Measurements from ENCODE around the gene ADGRB3.
"Not testable (repeated sequence)": the region's sequence is repeated elsewhere in the genome, so short reads cannot be mapped to it uniquely, and the experiment has no call there.

The ADGRB3 gene

DNA sequence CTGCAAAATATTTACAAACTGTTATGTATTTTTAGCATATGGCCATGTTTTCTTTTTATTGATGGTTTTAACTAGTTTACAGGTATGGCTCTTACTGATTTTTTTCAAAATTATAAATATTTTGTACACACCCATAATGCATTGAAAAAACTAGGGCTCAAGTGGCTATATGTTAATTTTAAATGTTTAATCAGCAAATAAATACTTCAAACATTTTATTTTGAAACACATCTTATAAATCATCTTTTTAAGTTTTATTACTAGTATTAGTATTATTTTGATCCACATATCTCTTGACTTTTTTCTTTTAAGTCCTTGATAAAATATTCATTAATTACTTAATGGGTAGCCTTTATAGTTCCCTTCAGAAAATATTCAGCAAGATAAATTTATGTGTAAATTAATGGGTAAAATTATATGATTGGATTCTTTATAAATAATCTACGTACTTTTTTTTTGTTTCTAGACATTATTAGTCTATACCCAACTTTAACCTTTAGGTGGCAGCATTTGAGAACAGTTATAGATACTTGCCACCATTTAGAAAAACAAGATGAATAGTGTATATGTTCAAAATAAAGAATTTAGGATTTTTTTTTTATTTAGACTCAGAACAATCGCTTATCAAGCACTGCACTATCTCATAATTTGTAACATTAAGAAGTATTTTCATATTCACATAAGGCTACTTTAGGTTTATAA is 241.9 kb downstream of the ADGRB3 start:
- H3K9ac ChIP-seq (ENCODE audit: low read length), result no peak overlapping the region
- no peak overlapping the region for H4K8ac ChIP-seq (ENCODE audit: low read length)
- H3K79me1 ChIP-seq (replicated peaks; ENCODE audit: low read length, poor library complexity, severe bottlenecking), result no peaks in the 10 kb centered on the region
- no peaks in the 10 kb centered on the region for H3K27me3 ChIP-seq (ENCODE audit: control insufficient read depth in 1 of 2, insufficient read depth in 1 of 2, low read length in 2 of 2)
- H3K4me1 ChIP-seq (ENCODE audit: control insufficient read depth, insufficient read depth, low read depth, low read length), result no peaks in the 10 kb centered on the region
- H3K23ac ChIP-seq (ENCODE audit: low read length in 2 of 2), result no peak overlapping the region
- H3K27ac ChIP-seq (ENCODE audit: low read length, poor library complexity, severe bottlenecking), result no peak overlapping the region
- H2BK12ac ChIP-seq (ENCODE audit: low read length in 2 of 2), result no peak overlapping the region
- no peak overlapping the region for H3K4ac ChIP-seq (ENCODE audit: low read depth in 1 of 2, low read length in 2 of 2)
- no peak overlapping the region for H2AFZ ChIP-seq (ENCODE audit: low read depth, low read length)
- no peaks in the 10 kb centered on the region for H3K9me3 ChIP-seq (ENCODE audit: control insufficient read depth, low read length)
- no peaks in the 10 kb centered on the region for H3K36me3 ChIP-seq (ENCODE audit: control insufficient read depth in 1 of 2, insufficient read depth in 2 of 2, low read depth in 1 of 2, low read length in 2 of 2)
- H4K91ac ChIP-seq (ENCODE audit: low read length), result no peak overlapping the region
- peak; percentile 31 for DNase-seq
- no peak overlapping the region for H3K18ac ChIP-seq (ENCODE audit: low read depth in 1 of 2, low read length in 2 of 2)
- H3K4me2 ChIP-seq (ENCODE audit: low read length, poor library complexity, severe bottlenecking), result no peak overlapping the region
- H2BK120ac ChIP-seq (ENCODE audit: low read depth, low read length), result no peak overlapping the region
- H2BK15ac ChIP-seq (ENCODE audit: low read depth, poor library complexity, severe bottlenecking), result no peak overlapping the region
- WGBS, result no CpG with 5 or more reads among the region's 2 CpGs
- no peak overlapping the region for H2BK5ac ChIP-seq (ENCODE audit: low read depth, low read length, poor library complexity, severe bottlenecking)
- H3K14ac ChIP-seq (ENCODE audit: low read length in 2 of 2), result no peak overlapping the region
- H3K4me3 ChIP-seq (ENCODE audit: insufficient read depth in 1 of 2, low read depth in 1 of 2, low read length in 2 of 2), result no peak overlapping the region
- H2AK5ac ChIP-seq (ENCODE audit: low read length, severe bottlenecking), result no peak overlapping the region

- Histone ChIP-seq H2AK5ac (ENCODE audit: low read length, severe bottlenecking) (no peak overlapping the region), H3K14ac (ENCODE audit: low read length in 2 of 2) (no peak overlapping the region)
- 56% methylated on average over 3 of the region's 4 CpGs for WGBS
These were observed 245.2 kb downstream of the ADGRB3 start for GRCh38 chr6:68880050-68880813.

GRCh38 chr6:68883325-68883724 is 248.2 kb downstream of the ADGRB3 start:
- not testable (repeated sequence) for H3K36me3 ChIP-seq (ENCODE audit: control insufficient read depth in 1 of 2, insufficient read depth in 2 of 2, low read depth in 1 of 2, low read length in 2 of 2); H2BK12ac ChIP-seq (ENCODE audit: low read length in 2 of 2); H4K8ac ChIP-seq (ENCODE audit: low read length); H3K79me1 ChIP-seq (replicated peaks; ENCODE audit: low read length, poor library complexity, severe bottlenecking); H3K4me1 ChIP-seq (ENCODE audit: control insufficient read depth, insufficient read depth, low read depth, low read length); H2AK5ac ChIP-seq (ENCODE audit: low read length, severe bottlenecking); H3K9me3 ChIP-seq (ENCODE audit: control insufficient read depth, low read length); H3K4me3 ChIP-seq (ENCODE audit: insufficient read depth in 1 of 2, low read depth in 1 of 2, low read length in 2 of 2); H3K14ac ChIP-seq (ENCODE audit: low read length in 2 of 2); H2BK15ac ChIP-seq (ENCODE audit: low read depth, poor library complexity, severe bottlenecking); H3K27ac ChIP-seq (ENCODE audit: low read length, poor library complexity, severe bottlenecking); H3K4ac ChIP-seq (ENCODE audit: low read depth in 1 of 2, low read length in 2 of 2); H2BK120ac ChIP-seq (ENCODE audit: low read depth, low read length); H3K18ac ChIP-seq (ENCODE audit: low read depth in 1 of 2, low read length in 2 of 2); H3K23ac ChIP-seq (ENCODE audit: low read length in 2 of 2); H2BK5ac ChIP-seq (ENCODE audit: low read depth, low read length, poor library complexity, severe bottlenecking); H4K91ac ChIP-seq (ENCODE audit: low read length); H3K4me2 ChIP-seq (ENCODE audit: low read length, poor library complexity, severe bottlenecking); H3K9ac ChIP-seq (ENCODE audit: low read length); H3K27me3 ChIP-seq (ENCODE audit: control insufficient read depth in 1 of 2, insufficient read depth in 1 of 2, low read length in 2 of 2); H2AFZ ChIP-seq (ENCODE audit: low read depth, low read length)
- 44% methylated on average over 9 of the region's 9 CpGs for WGBS
- peak; percentile 18 for DNase-seq

More at GRCh38 chr6:68880050-68880813, 245.2 kb downstream of the ADGRB3 start:
- H4K8ac ChIP-seq (ENCODE audit: low read length), result no peak overlapping the region
- no peaks in the 10 kb centered on the region for H3K79me1 ChIP-seq (replicated peaks; ENCODE audit: low read length, poor library complexity, severe bottlenecking)
- no peaks in the 10 kb centered on the region for H3K9me3 ChIP-seq (ENCODE audit: control insufficient read depth, low read length)
- no peak overlapping the region for H2AFZ ChIP-seq (ENCODE audit: low read depth, low read length)
- no peaks in the 10 kb centered on the region for H3K4me1 ChIP-seq (ENCODE audit: control insufficient read depth, insufficient read depth, low read depth, low read length)
- no peaks in the 10 kb centered on the region for H3K36me3 ChIP-seq (ENCODE audit: control insufficient read depth in 1 of 2, insufficient read depth in 2 of 2, low read depth in 1 of 2, low read length in 2 of 2)
- no peak overlapping the region for H2BK15ac ChIP-seq (ENCODE audit: low read depth, poor library complexity, severe bottlenecking)
- no peak overlapping the region for H2BK5ac ChIP-seq (ENCODE audit: low read depth, low read length, poor library complexity, severe bottlenecking)
- no peak overlapping the region for H3K4me2 ChIP-seq (ENCODE audit: low read length, poor library complexity, severe bottlenecking)
- no peak overlapping the region for H4K91ac ChIP-seq (ENCODE audit: low read length)
- H3K9ac ChIP-seq (ENCODE audit: low read length), result no peak overlapping the region
- no peak overlapping the region for H3K4ac ChIP-seq (ENCODE audit: low read depth in 1 of 2, low read length in 2 of 2)
- no peak overlapping the region for H3K27ac ChIP-seq (ENCODE audit: low read length, poor library complexity, severe bottlenecking)
- H2BK12ac ChIP-seq (ENCODE audit: low read length in 2 of 2), result no peak overlapping the region
- H2BK120ac ChIP-seq (ENCODE audit: low read depth, low read length), result no peak overlapping the region
- H3K18ac ChIP-seq (ENCODE audit: low read depth in 1 of 2, low read length in 2 of 2), result no peak overlapping the region
- no peak overlapping the region for H3K4me3 ChIP-seq (ENCODE audit: insufficient read depth in 1 of 2, low read depth in 1 of 2, low read length in 2 of 2)
- peak; percentile 20 for DNase-seq
- H3K23ac ChIP-seq (ENCODE audit: low read length in 2 of 2), result no peak overlapping the region
- no peaks in the 10 kb centered on the region for H3K27me3 ChIP-seq (ENCODE audit: control insufficient read depth in 1 of 2, insufficient read depth in 1 of 2, low read length in 2 of 2)

DNA sequence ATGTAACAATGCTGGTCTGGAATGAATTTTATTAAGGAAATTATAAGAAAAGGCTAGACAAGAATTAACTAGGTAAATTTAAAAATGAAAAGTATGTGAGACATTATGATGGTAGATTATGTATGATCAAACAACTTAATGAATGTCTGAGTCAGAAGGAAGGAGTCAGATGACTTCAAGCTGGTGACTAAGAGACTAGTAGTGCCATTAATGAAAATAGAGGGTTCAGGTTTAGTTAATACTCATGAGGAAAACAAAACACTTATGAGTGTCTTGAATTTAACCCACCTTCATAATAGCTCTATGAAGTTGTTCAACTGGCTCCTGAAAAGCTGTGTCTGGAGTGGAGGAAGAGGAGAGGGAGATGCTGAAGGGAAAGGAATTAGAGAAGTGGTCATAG is 256.3 kb downstream of the ADGRB3 start:
- Histone ChIP-seq H3K4me2 (ENCODE audit: low read length, poor library complexity, severe bottlenecking) (no peak overlapping the region), H2BK15ac (ENCODE audit: low read depth, poor library complexity, severe bottlenecking) (no peak overlapping the region), H3K36me3 (ENCODE audit: control insufficient read depth in 1 of 2, insufficient read depth in 2 of 2, low read depth in 1 of 2, low read length in 2 of 2) (no peaks in the 10 kb centered on the region), H4K8ac (ENCODE audit: low read length) (no peak overlapping the region), H3K27ac (ENCODE audit: low read length, poor library complexity, severe bottlenecking) (no peak overlapping the region), H3K27me3 (ENCODE audit: control insufficient read depth in 1 of 2, insufficient read depth in 1 of 2, low read length in 2 of 2) (no peaks in the 10 kb centered on the region), H2BK12ac (ENCODE audit: low read length in 2 of 2) (no peak overlapping the region), H3K23ac (ENCODE audit: low read length in 2 of 2) (no peak overlapping the region), H4K91ac (ENCODE audit: low read length) (no peak overlapping the region), H2BK5ac (ENCODE audit: low read depth, low read length, poor library complexity, severe bottlenecking) (no peak overlapping the region), H2BK120ac (ENCODE audit: low read depth, low read length) (no peak overlapping the region), H3K18ac (ENCODE audit: low read depth in 1 of 2, low read length in 2 of 2) (no peak overlapping the region), H2AFZ (ENCODE audit: low read depth, low read length) (no peak overlapping the region), H3K79me1 (replicated peaks; ENCODE audit: low read length, poor library complexity, severe bottlenecking) (no peaks in the 10 kb centered on the region), H3K4me1 (ENCODE audit: control insufficient read depth, insufficient read depth, low read depth, low read length) (peaks cover 1% of the 10 kb centered on the region), H2AK5ac (ENCODE audit: low read length, severe bottlenecking) (peak overlapping the region; percentile 32), H3K4me3 (ENCODE audit: insufficient read depth in 1 of 2, low read depth in 1 of 2, low read length in 2 of 2) (no peak overlapping the region), H3K4ac (ENCODE audit: low read depth in 1 of 2, low read length in 2 of 2) (no peak overlapping the region), H3K9ac (ENCODE audit: low read length) (no peak overlapping the region), H3K9me3 (ENCODE audit: control insufficient read depth, low read length) (no peaks in the 10 kb centered on the region), H3K14ac (ENCODE audit: low read length in 2 of 2) (no peak overlapping the region)
- DNase-seq, result no peak
